Measurements from ENCODE around the gene WDR70.

WDR70 gene

GRCh38 chr5:37730896-37731455, 351.9 kb downstream of the WDR70 start:
- DNase-seq, result no peak

- no peak for DNase-seq
Measured at GRCh38 chr5:37734114-37734513, 355.0 kb downstream of the WDR70 start.

- DNase-seq, result no peak
Measured at GRCh38 chr5:37735649-37736347, 356.7 kb downstream of the WDR70 start.

- no peak for DNase-seq
Measured at GRCh38 chr5:37736397-37736796, 357.3 kb downstream of the WDR70 start.

- no peak for DNase-seq
Measured at GRCh38 chr5:37737326-37738056, 358.4 kb downstream of the WDR70 start.

- peak in 1 of 2 experiments; percentile 16 for DNase-seq
Measured at GRCh38 chr5:37738057-37738691, 359.1 kb downstream of the WDR70 start.

GRCh38 chr5:37738865-37739488, 359.9 kb downstream of the WDR70 start:
- DNase-seq, result no peak

GRCh38 chr5:37739817-37740261, 360.7 kb downstream of the WDR70 start:
- no peak for DNase-seq

GRCh38 chr5:37740331-37741066, 361.4 kb downstream of the WDR70 start:
- DNase-seq, result no peak

GRCh38 chr5:37742111-37742510, 363.0 kb downstream of the WDR70 start:
- no peak for DNase-seq

GRCh38 chr5:37751227-37751626, 372.1 kb downstream of the WDR70 start:
- no peak for DNase-seq

GRCh38 chr5:37754976-37755375, 375.9 kb downstream of the WDR70 start:
- DNase-seq, result no peak

GRCh38 chr5:37755581-37755980, 376.5 kb downstream of the WDR70 start:
- DNase-seq, result no peak

- no peak for DNase-seq
Measured at GRCh38 chr5:37756248-37756647, 377.1 kb downstream of the WDR70 start.

- DNase-seq, result no peak
Measured at GRCh38 chr5:37757980-37758582, 379.0 kb downstream of the WDR70 start.

- no peak for DNase-seq
Measured at GRCh38 chr5:37767251-37767650, 388.1 kb downstream of the WDR70 start.

GRCh38 chr5:37767961-37768360, 388.8 kb downstream of the WDR70 start:
- DNase-seq, result no peak

GRCh38 chr5:37768371-37768770, 389.3 kb downstream of the WDR70 start:
- no peak for DNase-seq

GRCh38 chr5:37769108-37769507, 390.0 kb downstream of the WDR70 start:
- no peak for DNase-seq

- DNase-seq, result no peak
Measured at GRCh38 chr5:37769840-37770239, 390.7 kb downstream of the WDR70 start.

GRCh38 chr5:37770786-37771185, 391.7 kb downstream of the WDR70 start:
- DNase-seq, result no peak

GRCh38 chr5:37771203-37771611, 392.1 kb downstream of the WDR70 start:
- DNase-seq, result no peak

Measured in SHP77 (cell line).